ENCODE results near the gene PCDHB16.
"Not testable (repeated sequence)": the region's sequence is repeated elsewhere in the genome, so short reads cannot be mapped to it uniquely, and the experiment has no call there.

The PCDHB16 gene

DNA sequence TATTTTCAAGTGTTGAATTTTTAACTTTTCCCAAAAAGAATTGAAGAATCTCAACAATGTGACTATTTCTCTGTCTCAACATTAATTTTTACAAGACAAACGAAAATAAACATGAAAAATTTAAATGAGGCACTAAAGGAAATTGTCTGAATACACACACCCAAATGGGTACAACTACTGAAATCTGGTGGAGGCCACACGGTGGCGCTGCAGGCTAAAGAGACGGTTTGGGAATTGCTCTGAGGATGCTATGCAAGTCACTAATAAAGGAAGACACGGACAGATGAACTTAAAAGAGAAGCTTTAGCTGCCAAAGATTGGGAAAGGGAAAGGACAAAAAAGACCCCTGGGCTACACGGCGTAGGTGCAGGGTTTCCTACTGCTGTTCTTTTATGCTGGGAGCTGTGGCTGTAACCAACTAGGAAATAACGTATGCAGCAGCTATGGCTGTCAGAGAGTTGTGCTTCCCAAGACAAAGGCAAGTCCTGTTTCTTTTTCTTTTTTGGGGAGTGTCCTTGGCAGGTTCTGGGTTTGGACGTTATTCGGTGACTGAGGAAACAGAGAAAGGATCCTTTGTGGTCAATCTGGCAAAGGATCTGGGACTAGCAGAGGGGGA is 10.0 kb downstream of the PCDHB16 start, which contains the start of gene PCDHB10:
TSS of gene PCDHB10 (plus strand) at position 244 of the 616 bp plus-strand sequence. CDS start at position 444, 200 bp downstream.
- Histone ChIP-seq H3K36me3 (ENCODE audit: insufficient read depth) (no peaks in the 10 kb centered on the region), H3K79me2 (ENCODE audit: insufficient read depth, low read depth) (no peaks in the 10 kb centered on the region), H3K27ac (no peak within 1 kb of the TSS), H3K4me1 (ENCODE audit: low read depth, poor library complexity, severe bottlenecking) (no peaks in the 10 kb centered on the region), H3K4me2 (no peak within 1 kb of the TSS), H3K27me3 (ENCODE audit: insufficient read depth, low read depth) (no peaks in the 10 kb centered on the region), H3K4me3 (IDR thresholded peaks at IDR 0.05; ENCODE audit: insufficient read depth, low read depth, low read length) (no peak within 1 kb of the TSS), H2AFZ (ENCODE audit: low read depth) (peak within 1 kb of the TSS; percentile 51; the same call in 1 of the 2 replicates), H3K9ac (no peak within 1 kb of the TSS), H4K20me1 (ENCODE audit: insufficient read depth) (no peaks in the 10 kb centered on the region)
- TF ChIP-seq, protein P1, sequence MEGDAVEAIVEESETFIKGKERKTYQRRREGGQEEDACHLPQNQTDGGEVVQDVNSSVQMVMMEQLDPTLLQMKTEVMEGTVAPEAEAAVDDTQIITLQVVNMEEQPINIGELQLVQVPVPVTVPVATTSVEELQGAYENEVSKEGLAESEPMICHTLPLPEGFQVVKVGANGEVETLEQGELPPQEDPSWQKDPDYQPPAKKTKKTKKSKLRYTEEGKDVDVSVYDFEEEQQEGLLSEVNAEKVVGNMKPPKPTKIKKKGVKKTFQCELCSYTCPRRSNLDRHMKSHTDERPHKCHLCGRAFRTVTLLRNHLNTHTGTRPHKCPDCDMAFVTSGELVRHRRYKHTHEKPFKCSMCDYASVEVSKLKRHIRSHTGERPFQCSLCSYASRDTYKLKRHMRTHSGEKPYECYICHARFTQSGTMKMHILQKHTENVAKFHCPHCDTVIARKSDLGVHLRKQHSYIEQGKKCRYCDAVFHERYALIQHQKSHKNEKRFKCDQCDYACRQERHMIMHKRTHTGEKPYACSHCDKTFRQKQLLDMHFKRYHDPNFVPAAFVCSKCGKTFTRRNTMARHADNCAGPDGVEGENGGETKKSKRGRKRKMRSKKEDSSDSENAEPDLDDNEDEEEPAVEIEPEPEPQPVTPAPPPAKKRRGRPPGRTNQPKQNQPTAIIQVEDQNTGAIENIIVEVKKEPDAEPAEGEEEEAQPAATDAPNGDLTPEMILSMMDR (conservative IDR thresholded peaks at IDR 0.05; ENCODE audit: low read depth, low read length) = peak; percentile 76; the same call in 1 of the 2 replicates

DNA sequence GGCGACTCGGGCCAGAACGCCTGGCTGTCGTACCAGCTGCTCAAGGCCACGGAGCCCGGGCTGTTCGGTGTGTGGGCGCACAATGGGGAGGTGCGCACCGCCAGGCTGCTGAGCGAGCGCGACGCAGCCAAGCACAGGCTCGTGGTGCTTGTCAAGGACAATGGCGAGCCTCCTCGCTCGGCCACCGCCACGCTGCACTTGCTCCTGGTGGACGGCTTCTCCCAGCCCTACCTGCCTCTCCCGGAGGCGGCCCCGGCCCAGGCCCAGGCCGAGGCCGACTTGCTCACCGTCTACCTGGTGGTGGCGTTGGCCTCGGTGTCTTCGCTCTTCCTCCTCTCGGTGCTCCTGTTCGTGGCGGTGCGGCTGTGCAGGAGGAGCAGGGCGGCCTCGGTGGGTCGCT is 12.1 kb downstream of the PCDHB16 start:
- H3K9ac ChIP-seq; H3K79me2 ChIP-seq (ENCODE audit: insufficient read depth, low read depth); H3K4me2 ChIP-seq; H4K20me1 ChIP-seq (ENCODE audit: insufficient read depth); H3K36me3 ChIP-seq (ENCODE audit: insufficient read depth); H3K4me1 ChIP-seq (ENCODE audit: low read depth, poor library complexity, severe bottlenecking); H2AFZ ChIP-seq (ENCODE audit: low read depth); H3K27me3 ChIP-seq (ENCODE audit: insufficient read depth, low read depth); H3K4me3 ChIP-seq (IDR thresholded peaks at IDR 0.05; ENCODE audit: insufficient read depth, low read depth, low read length); H3K27ac ChIP-seq: not testable (repeated sequence)

DNA sequence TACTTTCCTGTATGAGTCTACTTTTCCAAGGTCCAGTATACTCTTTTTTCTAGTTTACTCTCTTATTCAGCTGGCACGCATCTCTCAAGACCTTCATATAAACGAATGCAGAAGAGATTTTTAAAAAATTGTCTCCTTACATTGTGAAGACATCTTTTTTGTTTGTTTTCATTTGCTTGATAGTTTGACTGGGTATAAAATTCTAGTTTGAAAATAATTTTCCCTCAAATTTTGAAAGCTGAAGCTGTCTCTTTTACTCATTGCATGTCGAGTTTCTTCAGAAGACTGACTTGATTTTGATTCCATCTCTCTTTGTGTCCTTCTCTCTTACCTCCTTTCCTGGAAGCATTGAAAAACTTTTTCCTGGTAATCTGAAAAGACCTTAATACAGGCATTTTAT is 14.2 kb downstream of the PCDHB16 start:
- TF ChIP-seq, protein P1 (conservative IDR thresholded peaks at IDR 0.05; ENCODE audit: low read depth, low read length) = no peak
- Histone ChIP-seq H3K79me2 (ENCODE audit: insufficient read depth, low read depth) (no peaks in the 10 kb centered on the region), H3K27ac (no peak overlapping the region), H3K4me1 (ENCODE audit: low read depth, poor library complexity, severe bottlenecking) (no peaks in the 10 kb centered on the region), H3K27me3 (ENCODE audit: insufficient read depth, low read depth) (no peaks in the 10 kb centered on the region), H3K36me3 (ENCODE audit: insufficient read depth) (no peaks in the 10 kb centered on the region), H2AFZ (ENCODE audit: low read depth) (no peak overlapping the region), H4K20me1 (ENCODE audit: insufficient read depth) (no peaks in the 10 kb centered on the region), H3K4me2 (no peak overlapping the region), H3K4me3 (IDR thresholded peaks at IDR 0.05; ENCODE audit: insufficient read depth, low read depth, low read length) (no peak overlapping the region), H3K9ac (no peak overlapping the region)

DNA sequence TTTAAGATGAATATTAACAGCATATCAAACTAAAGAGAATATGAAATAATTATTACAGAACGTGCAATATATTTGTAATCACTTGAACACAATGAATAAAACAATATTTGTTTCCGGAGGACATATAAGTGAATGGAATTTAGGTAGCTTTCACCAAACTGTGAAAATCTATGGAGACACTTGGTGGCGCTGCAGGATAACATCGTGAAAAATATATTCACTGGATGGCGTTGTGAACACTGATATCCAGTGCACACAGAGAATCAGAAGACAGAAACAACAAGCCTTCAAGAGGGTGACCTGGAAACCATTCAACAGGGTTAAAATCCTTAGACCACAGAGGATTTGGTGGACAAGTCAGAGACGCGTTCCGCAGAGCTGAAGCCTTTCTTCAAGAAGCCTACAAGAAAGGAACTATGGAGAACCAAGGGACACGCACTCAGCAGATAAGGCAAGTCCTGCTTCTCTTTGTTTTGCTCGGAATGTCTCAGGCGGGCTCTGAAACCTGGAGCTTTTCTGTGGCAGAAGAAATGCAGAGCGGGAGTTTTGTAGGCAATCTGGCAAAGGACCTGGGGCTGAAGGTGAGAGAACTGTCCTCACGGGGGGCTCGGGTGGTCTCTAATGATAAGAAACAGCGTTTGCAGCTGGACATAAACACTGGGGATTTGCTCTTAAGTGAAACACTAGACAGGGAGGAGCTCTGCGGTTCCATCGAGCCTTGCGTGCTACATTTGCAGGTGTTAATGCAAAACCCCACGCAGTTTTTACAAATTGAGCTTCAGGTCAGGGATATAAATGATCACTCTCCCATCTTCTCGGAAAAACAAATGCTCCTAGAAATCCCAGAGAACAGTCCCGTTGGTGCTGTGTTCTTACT is 17.4 kb downstream of the PCDHB16 start, which contains the start of gene PCDHB11:
TSS of gene PCDHB11 (plus strand) at position 269 of the 877 bp plus-strand sequence. CDS start at position 417, 148 bp downstream.
- Histone ChIP-seq H2AFZ (ENCODE audit: low read depth) (no peak within 1 kb of the TSS; the same call in 1 of the 2 replicates), H4K20me1 (ENCODE audit: insufficient read depth) (no peaks in the 10 kb centered on the region), H3K27me3 (ENCODE audit: insufficient read depth, low read depth) (no peaks in the 10 kb centered on the region), H3K9ac (no peak within 1 kb of the TSS), H3K36me3 (ENCODE audit: insufficient read depth) (no peaks in the 10 kb centered on the region), H3K4me2 (no peak within 1 kb of the TSS), H3K4me1 (ENCODE audit: low read depth, poor library complexity, severe bottlenecking) (no peaks in the 10 kb centered on the region), H3K4me3 (IDR thresholded peaks at IDR 0.05; ENCODE audit: insufficient read depth, low read depth, low read length) (no peak within 1 kb of the TSS), H3K27ac (no peak within 1 kb of the TSS), H3K79me2 (ENCODE audit: insufficient read depth, low read depth) (no peaks in the 10 kb centered on the region)
- TF ChIP-seq, protein P1 (conservative IDR thresholded peaks at IDR 0.05; ENCODE audit: low read depth, low read length) = peak; percentile 40; the same call in 1 of the 2 replicates

DNA sequence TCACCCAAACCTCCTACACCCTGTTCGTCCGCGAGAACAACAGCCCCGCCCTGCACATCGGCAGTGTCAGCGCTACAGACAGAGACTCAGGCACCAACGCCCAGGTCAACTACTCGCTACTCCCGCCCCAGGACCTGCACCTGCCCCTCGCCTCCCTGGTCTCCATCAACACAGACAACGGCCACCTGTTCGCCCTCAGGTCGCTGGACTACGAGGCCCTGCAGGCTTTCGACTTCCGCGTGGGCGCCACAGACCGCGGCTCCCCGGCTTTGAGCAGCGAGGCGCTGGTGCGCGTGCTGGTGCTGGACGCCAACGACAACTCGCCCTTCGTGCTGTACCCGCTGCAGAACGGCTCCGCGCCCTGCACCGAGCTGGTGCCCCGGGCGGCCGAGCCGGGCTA is 18.9 kb downstream of the PCDHB16 start:
- not testable (repeated sequence) for H3K9ac ChIP-seq; H3K79me2 ChIP-seq (ENCODE audit: insufficient read depth, low read depth); H2AFZ ChIP-seq (ENCODE audit: low read depth); H3K4me1 ChIP-seq (ENCODE audit: low read depth, poor library complexity, severe bottlenecking); H3K27me3 ChIP-seq (ENCODE audit: insufficient read depth, low read depth); H4K20me1 ChIP-seq (ENCODE audit: insufficient read depth); H3K4me2 ChIP-seq; H3K27ac ChIP-seq; H3K4me3 ChIP-seq (IDR thresholded peaks at IDR 0.05; ENCODE audit: insufficient read depth, low read depth, low read length); H3K36me3 ChIP-seq (ENCODE audit: insufficient read depth)

DNA sequence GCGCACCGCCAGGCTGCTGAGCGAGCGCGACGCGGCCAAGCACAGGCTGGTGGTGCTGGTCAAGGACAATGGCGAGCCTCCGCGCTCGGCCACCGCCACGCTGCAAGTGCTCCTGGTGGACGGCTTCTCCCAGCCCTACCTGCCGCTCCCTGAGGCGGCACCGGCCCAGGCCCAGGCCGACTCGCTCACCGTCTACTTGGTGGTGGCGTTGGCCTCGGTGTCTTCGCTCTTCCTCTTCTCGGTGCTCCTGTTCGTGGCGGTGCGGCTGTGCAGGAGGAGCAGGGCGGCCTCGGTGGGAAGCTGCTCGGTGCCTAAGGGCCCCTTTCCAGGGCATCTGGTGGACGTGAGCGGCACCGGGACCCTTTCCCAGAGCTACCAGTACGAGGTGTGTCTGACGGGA is 19.5 kb downstream of the PCDHB16 start:
- H3K27ac ChIP-seq; H4K20me1 ChIP-seq (ENCODE audit: insufficient read depth); H3K27me3 ChIP-seq (ENCODE audit: insufficient read depth, low read depth); H3K9ac ChIP-seq; H3K4me1 ChIP-seq (ENCODE audit: low read depth, poor library complexity, severe bottlenecking); H3K4me3 ChIP-seq (IDR thresholded peaks at IDR 0.05; ENCODE audit: insufficient read depth, low read depth, low read length); H3K79me2 ChIP-seq (ENCODE audit: insufficient read depth, low read depth); H3K36me3 ChIP-seq (ENCODE audit: insufficient read depth); H3K4me2 ChIP-seq; H2AFZ ChIP-seq (ENCODE audit: low read depth): not testable (repeated sequence)

Measured in KMS-11 (cell line).